AG04450 (cell line): ENCODE data around the gene CD248. TPM values are rescaled to one million over a fixed set of nuclear protein-coding genes. Genes with fewer than 3 reads are reported as not detected.
"Not testable (repeated sequence)": the region's sequence is repeated elsewhere in the genome, so short reads cannot be mapped to it uniquely, and the experiment has no call there.

ENCODE experiments used
- CTCF ChIA-PET: fragments of 300-600, 350-600 bp; formaldehyde crosslinking; extraction: SDS; loops from one replicate; lab custom pipeline; 2022; ENCODE audit warnings: antibody characterized with exemption, inconsistent platforms; lab: Charles Lee
- POLR2A ChIA-PET: fragments of 350-600 bp; formaldehyde crosslinking; extraction: SDS; loops from one replicate; lab custom pipeline; 2021; ENCODE audit warnings: antibody characterized with exemption, inconsistent platforms; lab: Yijun Ruan, JAX
- DNase-seq: peaks from one replicate; pipeline ENCODE4 v3.0.0-alpha.2; 2011; ENCODE audit warnings: low read depth, low spot score
- H3K27ac ChIP-seq: one replicate; pipeline ENCODE4 v1.5.1; 2012; ENCODE audit warnings: low read depth, low read length, control low read depth
- H3K27me3 ChIP-seq: one replicate; pipeline ENCODE4 v1.6.0; 2012; ENCODE audit warnings: low read length; ENCODE audit not compliant: control insufficient read depth, insufficient read depth
- H3K4me3 ChIP-seq: 2 replicates; pipeline ENCODE4 v1.5.1; 2011; ENCODE audit warnings: mild to moderate bottlenecking, low read depth, low read length, control low read depth
- H3K9me3 ChIP-seq: 2 replicates; pipeline ENCODE4 v1.5.1; 2012; ENCODE audit warnings: low read length; ENCODE audit not compliant: control insufficient read depth, insufficient read depth
- polyA plus RNA-seq: library from polyadenylated mRNA; depleted of rRNA; stranded (reverse); fragments of >200 nt; gene quantifications from 2 replicates; pipeline ENCODE4 v1.2.3, GENCODE V29; 2011
- TF ChIP-seq, protein P1 (sequence below): IDR thresholded peaks from 2 replicates; pipeline ENCODE4 v1.5.1; 2011; ENCODE audit warnings: low read depth, low read length, control low read depth, inconsistent platforms

CD248 gene
- polyA plus RNA-seq, 1 experiment = 105 TPM

- TF ChIP-seq, protein P1, sequence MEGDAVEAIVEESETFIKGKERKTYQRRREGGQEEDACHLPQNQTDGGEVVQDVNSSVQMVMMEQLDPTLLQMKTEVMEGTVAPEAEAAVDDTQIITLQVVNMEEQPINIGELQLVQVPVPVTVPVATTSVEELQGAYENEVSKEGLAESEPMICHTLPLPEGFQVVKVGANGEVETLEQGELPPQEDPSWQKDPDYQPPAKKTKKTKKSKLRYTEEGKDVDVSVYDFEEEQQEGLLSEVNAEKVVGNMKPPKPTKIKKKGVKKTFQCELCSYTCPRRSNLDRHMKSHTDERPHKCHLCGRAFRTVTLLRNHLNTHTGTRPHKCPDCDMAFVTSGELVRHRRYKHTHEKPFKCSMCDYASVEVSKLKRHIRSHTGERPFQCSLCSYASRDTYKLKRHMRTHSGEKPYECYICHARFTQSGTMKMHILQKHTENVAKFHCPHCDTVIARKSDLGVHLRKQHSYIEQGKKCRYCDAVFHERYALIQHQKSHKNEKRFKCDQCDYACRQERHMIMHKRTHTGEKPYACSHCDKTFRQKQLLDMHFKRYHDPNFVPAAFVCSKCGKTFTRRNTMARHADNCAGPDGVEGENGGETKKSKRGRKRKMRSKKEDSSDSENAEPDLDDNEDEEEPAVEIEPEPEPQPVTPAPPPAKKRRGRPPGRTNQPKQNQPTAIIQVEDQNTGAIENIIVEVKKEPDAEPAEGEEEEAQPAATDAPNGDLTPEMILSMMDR = no peak
- no peak for DNase-seq
- Histone ChIP-seq H3K9me3 (no peaks in the 10 kb centered on the region), H3K27ac (no peak overlapping the region), H3K4me3 (no peak overlapping the region), H3K27me3 (peaks cover 2% of the 10 kb centered on the region)
- CTCF ChIA-PET = interaction anchor here (0.5 to 1.5 kb wide), 9 partner anchors 9 to 78 kb away, joined by 3 to 5 read pairs (median 3); partner anchors contain the start of gene NPAS4
- POLR2A ChIA-PET = no interaction called here
These were observed 46.4 kb upstream of the CD248 start for GRCh38 chr11:66363187-66363601.

DNA sequence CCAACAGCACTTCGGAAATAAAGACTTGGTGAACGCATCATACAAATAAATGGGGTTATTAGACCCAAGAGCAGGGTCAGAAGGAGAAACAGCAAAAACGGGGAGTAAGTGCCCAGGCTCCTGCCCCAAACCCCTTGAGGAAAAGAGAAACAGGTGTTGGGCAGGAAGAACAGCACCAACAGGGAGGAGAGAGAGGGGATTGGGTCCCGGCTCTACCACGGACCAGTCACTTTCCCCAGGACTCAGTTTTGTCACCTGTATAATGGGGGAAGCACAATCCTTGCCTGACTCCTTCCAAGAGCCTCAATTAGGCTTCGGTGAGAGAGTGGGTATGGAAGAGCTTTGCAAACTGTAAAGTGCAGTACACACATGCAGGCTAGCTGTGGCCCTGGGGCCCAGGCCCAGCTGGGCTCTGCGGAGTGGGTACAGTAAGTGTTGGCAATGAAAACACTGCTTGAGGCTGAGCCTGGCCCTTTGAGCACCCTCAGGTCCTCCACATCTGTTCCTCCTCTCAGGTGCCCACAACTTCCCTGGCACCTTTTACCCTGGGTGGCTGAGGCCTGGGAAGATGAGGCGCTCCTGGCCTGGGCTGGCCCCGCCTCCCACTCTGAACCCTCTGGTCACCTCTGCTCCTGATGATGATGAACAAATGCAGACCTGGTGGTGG is 45.8 kb upstream of the CD248 start:
- ChIA-PET POLR2A (no interaction called here), CTCF (interaction anchor here (1.0 to 1.5 kb wide), 4 partner anchors 18 to 59 kb away, joined by 3 to 5 read pairs (median 4); partner anchors contain the start of gene NPAS4)
- H3K27ac ChIP-seq = no peak overlapping the region
- peaks cover 2% of the 10 kb centered on the region for H3K27me3 ChIP-seq
- no peaks in the 10 kb centered on the region for H3K9me3 ChIP-seq
- DNase-seq = no peak
- H3K4me3 ChIP-seq = no peak overlapping the region
- TF ChIP-seq, protein P1 = no peak

DNA sequence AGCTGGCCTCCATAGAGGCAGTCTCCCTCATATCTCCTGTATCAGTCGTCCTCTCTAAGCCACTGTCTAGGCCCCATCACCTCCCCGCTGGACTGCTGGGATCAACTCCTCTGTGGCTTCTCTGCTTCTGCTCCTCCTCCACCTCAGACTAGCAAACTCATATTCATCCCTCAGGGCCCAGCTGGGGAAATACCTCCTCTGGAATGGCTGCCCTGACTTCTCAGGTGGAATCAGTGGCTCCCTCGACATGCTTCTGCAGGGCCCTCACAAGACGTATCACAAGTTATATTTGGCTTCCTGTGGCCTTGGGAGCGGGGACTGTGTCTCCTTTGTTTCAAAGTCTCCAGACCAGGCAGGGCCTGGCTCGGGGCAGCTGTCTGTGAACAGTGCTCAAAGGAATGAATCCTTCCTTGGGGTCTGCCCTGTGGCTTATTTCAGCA is 44.7 kb upstream of the CD248 start:
- POLR2A ChIA-PET = no interaction called here
- TF ChIP-seq, protein P1 = no peak
- CTCF ChIA-PET = interaction anchor here (0.9 to 1.5 kb wide), 2 partner anchors 24 to 28 kb away, joined by 3 to 5 read pairs; no protein-coding TSS in a partner anchor
- no peak for DNase-seq
- Histone ChIP-seq H3K27ac (no peak overlapping the region), H3K4me3 (no peak overlapping the region), H3K27me3 (peaks cover 2% of the 10 kb centered on the region), H3K9me3 (no peaks in the 10 kb centered on the region)

GRCh38 chr11:66360406-66361073 is 43.7 kb upstream of the CD248 start:
- CTCF ChIA-PET = interaction anchor here (1.5 kb wide), 1 partner anchor 25 kb away, joined by 5 read pairs; no protein-coding TSS in a partner anchor
- POLR2A ChIA-PET = interaction anchor here (0.8 kb wide), 1 partner anchor 12 kb away, joined by 3 read pairs; no protein-coding TSS in a partner anchor
- Histone ChIP-seq H3K4me3 (no peak overlapping the region), H3K9me3 (no peaks in the 10 kb centered on the region), H3K27ac (no peak overlapping the region), H3K27me3 (peaks cover 2% of the 10 kb centered on the region)
- no peak for DNase-seq
- TF ChIP-seq, protein P1 = no peak

- no peak overlapping the region for H3K27ac ChIP-seq
- ChIA-PET POLR2A (no interaction called here), CTCF (no interaction called here)
- no peak overlapping the region for H3K4me3 ChIP-seq
- TF ChIP-seq, protein P1 = no peak
- DNase-seq = no peak
- no peaks in the 10 kb centered on the region for H3K27me3 ChIP-seq
- no peaks in the 10 kb centered on the region for H3K9me3 ChIP-seq
These were observed 42.8 kb upstream of the CD248 start for GRCh38 chr11:66359662-66360087.

DNA sequence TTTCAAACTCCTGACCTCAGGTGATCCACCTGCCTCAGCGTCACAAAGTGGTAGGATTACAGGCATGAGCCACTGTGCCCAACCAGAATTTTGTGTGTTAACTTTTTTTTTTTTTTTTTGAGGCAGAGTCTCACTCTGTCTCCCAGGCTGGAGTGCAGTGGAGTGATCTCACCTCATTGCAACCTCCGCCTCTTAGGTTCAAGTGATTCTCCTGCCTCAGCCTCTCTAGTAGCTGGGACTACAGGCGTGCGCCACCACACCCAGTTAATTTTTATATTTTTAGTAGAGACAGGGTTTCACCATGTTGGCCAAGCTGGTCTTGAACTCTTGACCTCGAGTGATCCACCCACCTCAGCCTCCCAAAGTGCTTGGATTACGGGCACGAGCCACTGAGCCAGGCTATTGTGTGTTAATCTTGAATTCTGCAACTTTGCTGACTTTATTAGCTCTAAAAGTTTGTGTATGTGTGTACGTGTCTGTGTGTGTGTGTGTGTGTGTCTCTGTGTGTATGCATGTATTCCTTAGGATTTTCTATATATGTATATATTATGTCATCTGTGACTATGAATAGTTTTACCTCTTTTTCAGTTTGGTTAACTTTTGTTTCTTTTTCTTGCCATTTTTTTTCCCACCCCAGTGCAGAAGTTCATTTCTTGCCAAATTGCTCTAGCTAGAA is 33.9 kb upstream of the CD248 start:
- DNase-seq, H3K4me3 ChIP-seq, H3K9me3 ChIP-seq, POLR2A ChIA-PET, H3K27ac ChIP-seq, H3K27me3 ChIP-seq: not testable (repeated sequence)
- CTCF ChIA-PET = interaction anchor here (0.7 to 0.8 kb wide), 2 partner anchors 13 to 35 kb away, joined by 3 to 5 read pairs; no protein-coding TSS in a partner anchor
